HEK293 (cell line): ENCODE measurements around the gene CYP2S1.

Source experiments
- CTCF ChIA-PET: fragments of 350-600 bp; formaldehyde crosslinking; extraction: SDS; loops from one replicate; lab custom pipeline; 2021; ENCODE audit warnings: antibody characterized with exemption; lab: Yijun Ruan, JAX
- POLR2A ChIA-PET: fragments of 300-600 bp; formaldehyde crosslinking; extraction: SDS; loops from one replicate; lab custom pipeline; 2020; ENCODE audit warnings: antibody characterized with exemption, inconsistent platforms; lab: Yijun Ruan, JAX
- H3K27ac ChIP-seq: fragments of 200-500 bp; sonication (Bioruptor generic); 2 replicates; pipeline ENCODE4 v1.5.1; 2014; ENCODE audit warnings: low read depth, low read length, control low read depth, inconsistent platforms; ENCODE audit errors: extremely low read depth
- H3K36me3 ChIP-seq, 2 experiments: fragments of 200-500 bp in 1 of 2; sonication (Bioruptor generic) in 1 of 2; 1 replicate in 1 of 2; 2 replicates in 1 of 2; pipeline ENCODE4 v1.5.1; 2014 to 2017; ENCODE audit warnings: inconsistent platforms in 2 of 2, low read length in 2 of 2; ENCODE audit not compliant: control insufficient read depth in 2 of 2, insufficient read depth in 1 of 2
- H3K4me1 ChIP-seq: fragments of 200-500 bp; sonication (Bioruptor generic); 2 replicates; pipeline ENCODE4 v1.5.1; 2014; ENCODE audit warnings: mild to moderate bottlenecking, low read length, inconsistent platforms; ENCODE audit not compliant: control insufficient read depth, insufficient read depth
- H3K4me3 ChIP-seq: 2 replicates; pipeline ENCODE4 v1.5.1; 2011; ENCODE audit warnings: low read depth, mild to moderate bottlenecking, control low read depth, low read length, moderate library complexity
- H3K9me3 ChIP-seq: fragments of 200-500 bp; sonication (Bioruptor generic); 2 replicates; pipeline ENCODE4 v1.5.1; 2014; ENCODE audit warnings: low read depth, low read length, inconsistent platforms; ENCODE audit not compliant: control insufficient read depth, insufficient read depth
- ATF2 ChIP-seq: fragments of 450-650 bp; formaldehyde crosslinking; IDR thresholded peaks from 2 replicates; pipeline ENCODE4 v1.5.1; 2016; ENCODE audit warnings: missing biosample characterization, missing genetic modification characterization, low read depth
- HIC1 ChIP-seq: fragments of 450-650 bp; formaldehyde crosslinking; IDR thresholded peaks from 2 replicates; pipeline ENCODE4 v1.5.1; 2016; ENCODE audit warnings: missing biosample characterization, missing genetic modification characterization
- KLF17 ChIP-seq: fragments of 450-650 bp; formaldehyde crosslinking; IDR thresholded peaks from 2 replicates; pipeline ENCODE4 v1.5.1; 2016; ENCODE audit warnings: missing biosample characterization, missing genetic modification characterization
- MZF1 ChIP-seq: fragments of 450-650 bp; formaldehyde crosslinking; IDR thresholded peaks from 2 replicates; pipeline ENCODE4 v1.5.1; 2017; ENCODE audit warnings: missing biosample characterization, missing genetic modification characterization, borderline replicate concordance
- PRDM2 ChIP-seq: fragments of 450-650 bp; formaldehyde crosslinking; IDR thresholded peaks from 2 replicates; pipeline ENCODE4 v1.5.1; 2016; ENCODE audit warnings: missing biosample characterization, missing genetic modification characterization, borderline replicate concordance
- RBAK ChIP-seq: fragments of 450-650 bp; formaldehyde crosslinking; IDR thresholded peaks from 2 replicates; pipeline ENCODE4 v1.5.1; 2016; ENCODE audit warnings: missing biosample characterization, missing genetic modification characterization
- SCRT1 ChIP-seq: fragments of 450-650 bp; formaldehyde crosslinking; IDR thresholded peaks from 2 replicates; pipeline ENCODE4 v1.5.1; 2016; ENCODE audit warnings: missing biosample characterization, missing genetic modification characterization, borderline replicate concordance
- SCRT2 ChIP-seq: fragments of 450-650 bp; formaldehyde crosslinking; IDR thresholded peaks from 2 replicates; pipeline ENCODE4 v1.5.1; 2016; ENCODE audit warnings: missing biosample characterization, missing genetic modification characterization
- ZBTB44 ChIP-seq: fragments of 450-650 bp; IDR thresholded peaks from 2 replicates; pipeline ENCODE4 v1.5.1; 2018; ENCODE audit warnings: missing biosample characterization, mild to moderate bottlenecking, missing genetic modification characterization
- ZNF280D ChIP-seq: fragments of 450-650 bp; formaldehyde crosslinking; IDR thresholded peaks from 2 replicates; pipeline ENCODE4 v1.5.1; 2016; ENCODE audit warnings: missing biosample characterization, missing genetic modification characterization
- ZNF530 ChIP-seq: fragments of 450-650 bp; formaldehyde crosslinking; IDR thresholded peaks from 2 replicates; pipeline ENCODE4 v1.5.1; 2016; ENCODE audit warnings: low read depth, missing biosample characterization, missing genetic modification characterization
- ZNF580 ChIP-seq: fragments of 450-650 bp; formaldehyde crosslinking; IDR thresholded peaks from 2 replicates; pipeline ENCODE4 v1.5.1; 2016; ENCODE audit warnings: missing biosample characterization, missing genetic modification characterization
- ZNF777 ChIP-seq: fragments of 450-650 bp; formaldehyde crosslinking; IDR thresholded peaks from 2 replicates; pipeline ENCODE4 v1.5.1; 2017; ENCODE audit warnings: missing biosample characterization, missing genetic modification characterization, borderline replicate concordance
- ZNF791 ChIP-seq: fragments of 450-650 bp; formaldehyde crosslinking; IDR thresholded peaks from 2 replicates; pipeline ENCODE4 v1.5.1; 2016; ENCODE audit warnings: missing biosample characterization, missing genetic modification characterization
- ZXDB ChIP-seq: fragments of 450-650 bp; formaldehyde crosslinking; IDR thresholded peaks from 2 replicates; pipeline ENCODE4 v1.5.1; 2016; ENCODE audit warnings: missing biosample characterization, missing genetic modification characterization

Gene CYP2S1

GRCh38 chr19:41172297-41173164, 20.5 kb upstream of the CYP2S1 start:
- H3K27ac ChIP-seq, result no peak overlapping the region
- H3K9me3 ChIP-seq, result no peaks in the 10 kb centered on the region
- ChIA-PET POLR2A (interaction anchor here (0.7 to 1.6 kb wide), 2 partner anchors 91 to 189 kb away, joined by 3 read pairs; partner anchors contain the start of gene HNRNPUL1), CTCF (interaction anchor here (0.7 to 1.5 kb wide), 3 partner anchors 11 to 15 kb away, joined by 3 read pairs; no protein-coding TSS in a partner anchor)
- H3K4me1 ChIP-seq, result peaks cover 6% of the 10 kb centered on the region
- TF ChIP-seq PRDM2 (tag by site-specific recombination) (no peak), ZXDB (tag by site-specific recombination) (no peak), ZNF530 (tag by site-specific recombination) (no peak), ZNF280D (tag by site-specific recombination) (no peak), SCRT2 (tag by site-specific recombination) (0 out of 2 replicates have a peak, but pooled peaks have one; percentile 41), SCRT1 (tag by site-specific recombination) (0 out of 2 replicates have a peak, but pooled peaks have one; percentile 13), RBAK (no peak), ZBTB44 (tag by site-specific recombination) (no peak), ZNF791 (tag by site-specific recombination) (no peak), ZNF580 (tag by site-specific recombination) (no peak), MZF1 (tag by site-specific recombination) (no peak), ZNF777 (no peak), KLF17 (tag by site-specific recombination) (no peak), HIC1 (tag by site-specific recombination) (no peak), ATF2 (tag by site-specific recombination) (no peak)
- no peaks in the 10 kb centered on the region for H3K36me3 ChIP-seq
- no peak overlapping the region for H3K4me3 ChIP-seq
